ENCODE measurements around the gene OBP2B.
A peak's percentile ranks its signal among the peaks of the same experiment; 100 is the strongest.

The OBP2B gene

DNA sequence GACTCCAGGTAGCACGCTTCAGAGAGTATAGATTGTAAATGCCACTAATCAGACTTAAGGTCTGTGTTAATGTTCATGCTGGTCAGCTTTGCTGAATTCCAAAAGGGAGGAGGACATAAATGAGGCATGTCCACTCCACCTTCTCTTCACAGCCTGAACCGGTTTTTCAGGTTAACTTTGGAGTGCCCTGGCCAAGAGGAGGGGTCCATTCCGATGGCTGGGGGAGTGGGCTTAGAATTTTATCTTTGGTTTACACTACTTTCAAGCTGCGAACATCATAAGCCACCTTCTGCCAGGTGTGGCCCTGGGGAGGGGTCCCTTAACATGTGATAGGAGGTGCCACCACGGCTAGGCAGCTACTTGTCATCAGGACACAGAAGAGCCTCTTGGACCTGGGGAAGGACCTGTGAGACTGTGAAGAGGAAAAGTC is 41.7 kb upstream of the OBP2B start:
- H3K4me3 ChIP-seq (ENCODE audit: low read depth in 1 of 2, low read length in 2 of 2), result no peak overlapping the region
- no peak overlapping the region for H3K9ac ChIP-seq (ENCODE audit: low read length)
- no peaks in the 10 kb centered on the region for H3K9me3 ChIP-seq (ENCODE audit: low read length)
- H3K36me3 ChIP-seq (ENCODE audit: insufficient read depth, low read length), result no peaks in the 10 kb centered on the region
- no peaks in the 10 kb centered on the region for H3K4me1 ChIP-seq (ENCODE audit: insufficient read depth, low read length)
- H3K27me3 ChIP-seq (ENCODE audit: control insufficient read depth in 1 of 2, insufficient read depth in 2 of 2, low read length in 2 of 2), result no peaks in the 10 kb centered on the region
- H3K27ac ChIP-seq (ENCODE audit: low read depth, low read length), result no peak overlapping the region

- no peaks in the 10 kb centered on the region for H3K36me3 ChIP-seq (ENCODE audit: insufficient read depth, low read length)
- no peaks in the 10 kb centered on the region for H3K4me1 ChIP-seq (ENCODE audit: insufficient read depth, low read length)
- no peaks in the 10 kb centered on the region for H3K27me3 ChIP-seq (ENCODE audit: control insufficient read depth in 1 of 2, insufficient read depth in 2 of 2, low read length in 2 of 2)
- no peak overlapping the region for H3K4me3 ChIP-seq (ENCODE audit: low read depth in 1 of 2, low read length in 2 of 2)
- no peak overlapping the region for H3K27ac ChIP-seq (ENCODE audit: low read depth, low read length)
- no peak overlapping the region for H3K9ac ChIP-seq (ENCODE audit: low read length)
- H3K9me3 ChIP-seq (ENCODE audit: low read length), result no peaks in the 10 kb centered on the region
Observed at GRCh38 chr9:133249337-133249736, 40.3 kb upstream of the OBP2B start.

- Histone ChIP-seq H3K4me1 (ENCODE audit: insufficient read depth, low read length) (no peaks in the 10 kb centered on the region), H3K4me3 (ENCODE audit: low read depth in 1 of 2, low read length in 2 of 2) (no peak overlapping the region), H3K9ac (ENCODE audit: low read length) (no peak overlapping the region), H3K36me3 (ENCODE audit: insufficient read depth, low read length) (no peaks in the 10 kb centered on the region), H3K9me3 (ENCODE audit: low read length) (no peaks in the 10 kb centered on the region), H3K27me3 (ENCODE audit: control insufficient read depth in 1 of 2, insufficient read depth in 2 of 2, low read length in 2 of 2) (no peaks in the 10 kb centered on the region), H3K27ac (ENCODE audit: low read depth, low read length) (no peak overlapping the region)
Observed at GRCh38 chr9:133248726-133249295, 39.8 kb upstream of the OBP2B start.

GRCh38 chr9:133247632-133248031 is 38.6 kb upstream of the OBP2B start:
- no peaks in the 10 kb centered on the region for H3K9me3 ChIP-seq (ENCODE audit: low read length)
- no peaks in the 10 kb centered on the region for H3K27me3 ChIP-seq (ENCODE audit: control insufficient read depth in 1 of 2, insufficient read depth in 2 of 2, low read length in 2 of 2)
- H3K4me3 ChIP-seq (ENCODE audit: low read depth in 1 of 2, low read length in 2 of 2), result no peak overlapping the region
- no peak overlapping the region for H3K9ac ChIP-seq (ENCODE audit: low read length)
- no peaks in the 10 kb centered on the region for H3K4me1 ChIP-seq (ENCODE audit: insufficient read depth, low read length)
- H3K27ac ChIP-seq (ENCODE audit: low read depth, low read length), result no peak overlapping the region
- H3K36me3 ChIP-seq (ENCODE audit: insufficient read depth, low read length), result no peaks in the 10 kb centered on the region

DNA sequence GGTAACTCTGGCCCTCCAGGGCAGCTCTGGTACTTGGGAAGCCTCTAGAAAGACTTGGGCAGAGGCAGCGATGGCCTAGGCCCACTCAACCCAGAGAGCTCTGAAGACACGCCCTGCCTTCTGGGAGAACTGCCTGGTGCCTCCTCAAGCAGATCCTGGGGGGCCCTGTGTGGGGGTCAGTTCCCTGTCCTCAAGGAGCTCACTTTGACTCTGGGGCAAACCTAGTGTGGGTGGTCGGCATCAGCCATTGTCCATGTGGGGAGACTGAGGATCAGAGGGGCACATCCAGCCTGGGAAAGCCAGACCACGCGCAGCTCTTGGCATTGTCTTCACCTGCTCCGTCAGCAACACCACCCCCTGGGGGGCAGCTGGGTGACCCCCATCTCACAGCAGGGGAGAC is 37.9 kb upstream of the OBP2B start:
- Histone ChIP-seq H3K4me1 (ENCODE audit: insufficient read depth, low read length) (no peaks in the 10 kb centered on the region), H3K27ac (ENCODE audit: low read depth, low read length) (no peak overlapping the region), H3K36me3 (ENCODE audit: insufficient read depth, low read length) (no peaks in the 10 kb centered on the region), H3K9ac (ENCODE audit: low read length) (no peak overlapping the region), H3K9me3 (ENCODE audit: low read length) (no peaks in the 10 kb centered on the region), H3K27me3 (ENCODE audit: control insufficient read depth in 1 of 2, insufficient read depth in 2 of 2, low read length in 2 of 2) (no peaks in the 10 kb centered on the region), H3K4me3 (ENCODE audit: low read depth in 1 of 2, low read length in 2 of 2) (no peak overlapping the region)

DNA sequence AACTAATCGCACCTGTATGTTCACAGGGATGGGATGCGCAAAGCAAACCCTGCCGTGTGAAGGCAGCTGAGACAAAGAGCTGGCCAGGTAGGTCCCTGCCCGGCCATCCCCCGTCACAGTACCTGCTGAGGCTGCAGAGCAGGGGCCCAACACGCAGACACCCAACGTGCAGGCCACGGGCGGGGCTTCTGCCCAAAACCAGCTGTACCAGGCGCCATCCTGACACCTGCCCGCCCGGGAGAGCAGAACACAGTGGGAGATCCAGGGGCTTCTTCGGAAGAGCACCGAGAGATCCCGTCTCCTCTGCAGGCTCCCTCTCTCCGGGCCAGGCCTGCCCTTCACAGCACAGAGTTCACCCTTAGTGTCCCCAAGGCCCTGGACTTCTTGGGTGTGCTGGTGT is 37.5 kb upstream of the OBP2B start:
- H3K36me3 ChIP-seq (ENCODE audit: insufficient read depth, low read length), result no peaks in the 10 kb centered on the region
- no peak overlapping the region for H3K9ac ChIP-seq (ENCODE audit: low read length)
- no peaks in the 10 kb centered on the region for H3K27me3 ChIP-seq (ENCODE audit: control insufficient read depth in 1 of 2, insufficient read depth in 2 of 2, low read length in 2 of 2)
- H3K9me3 ChIP-seq (ENCODE audit: low read length), result no peaks in the 10 kb centered on the region
- H3K27ac ChIP-seq (ENCODE audit: low read depth, low read length), result no peak overlapping the region
- no peaks in the 10 kb centered on the region for H3K4me1 ChIP-seq (ENCODE audit: insufficient read depth, low read length)
- H3K4me3 ChIP-seq (ENCODE audit: low read depth in 1 of 2, low read length in 2 of 2), result no peak overlapping the region

DNA sequence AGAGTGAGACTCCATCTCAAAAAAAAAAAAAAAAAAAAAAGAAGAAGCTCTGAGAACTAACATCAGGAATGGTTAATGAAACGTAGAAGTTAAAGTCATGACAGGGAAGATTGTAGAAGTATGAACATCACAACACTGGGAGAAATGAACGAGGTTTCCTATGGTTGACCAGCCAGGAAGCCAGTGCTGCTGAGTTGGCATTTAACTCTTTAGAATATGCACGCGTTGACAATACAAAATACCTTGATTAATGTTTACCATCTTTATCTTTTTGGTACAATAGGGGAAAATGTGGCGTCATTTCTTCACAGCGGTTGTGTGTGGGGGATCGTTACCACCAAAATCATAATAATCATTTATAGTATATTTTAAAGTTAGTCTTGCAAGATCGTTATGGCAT is 33.9 kb upstream of the OBP2B start:
- H3K4me1 ChIP-seq (ENCODE audit: insufficient read depth, low read length), result peaks cover 9% of the 10 kb centered on the region
- no peak overlapping the region for H3K27ac ChIP-seq (ENCODE audit: low read depth, low read length)
- H3K4me3 ChIP-seq (ENCODE audit: low read depth in 1 of 2, low read length in 2 of 2), result no peak overlapping the region
- no peaks in the 10 kb centered on the region for H3K27me3 ChIP-seq (ENCODE audit: control insufficient read depth in 1 of 2, insufficient read depth in 2 of 2, low read length in 2 of 2)
- H3K9me3 ChIP-seq (ENCODE audit: low read length), result no peaks in the 10 kb centered on the region
- H3K9ac ChIP-seq (ENCODE audit: low read length), result no peak overlapping the region
- no peaks in the 10 kb centered on the region for H3K36me3 ChIP-seq (ENCODE audit: insufficient read depth, low read length)

GRCh38 chr9:133242241-133242640 is 33.2 kb upstream of the OBP2B start:
- peaks cover 11% of the 10 kb centered on the region for H3K4me1 ChIP-seq (ENCODE audit: insufficient read depth, low read length)
- H3K27ac ChIP-seq (ENCODE audit: low read depth, low read length), result no peak overlapping the region
- no peak overlapping the region for H3K4me3 ChIP-seq (ENCODE audit: low read depth in 1 of 2, low read length in 2 of 2)
- H3K9me3 ChIP-seq (ENCODE audit: low read length), result no peaks in the 10 kb centered on the region
- H3K9ac ChIP-seq (ENCODE audit: low read length), result no peak overlapping the region
- H3K36me3 ChIP-seq (ENCODE audit: insufficient read depth, low read length), result no peaks in the 10 kb centered on the region
- no peaks in the 10 kb centered on the region for H3K27me3 ChIP-seq (ENCODE audit: control insufficient read depth in 1 of 2, insufficient read depth in 2 of 2, low read length in 2 of 2)

GRCh38 chr9:133239533-133240090 is 30.6 kb upstream of the OBP2B start:
- Histone ChIP-seq H3K36me3 (ENCODE audit: insufficient read depth, low read length) (no peaks in the 10 kb centered on the region), H3K9ac (ENCODE audit: low read length) (no peak overlapping the region), H3K4me1 (ENCODE audit: insufficient read depth, low read length) (peaks cover 11% of the 10 kb centered on the region), H3K27ac (ENCODE audit: low read depth, low read length) (no peak overlapping the region), H3K4me3 (ENCODE audit: low read depth in 1 of 2, low read length in 2 of 2) (peak overlapping the region in 1 of 2 donors; percentile 59), H3K27me3 (ENCODE audit: control insufficient read depth in 1 of 2, insufficient read depth in 2 of 2, low read length in 2 of 2) (no peaks in the 10 kb centered on the region), H3K9me3 (ENCODE audit: low read length) (no peaks in the 10 kb centered on the region)

DNA sequence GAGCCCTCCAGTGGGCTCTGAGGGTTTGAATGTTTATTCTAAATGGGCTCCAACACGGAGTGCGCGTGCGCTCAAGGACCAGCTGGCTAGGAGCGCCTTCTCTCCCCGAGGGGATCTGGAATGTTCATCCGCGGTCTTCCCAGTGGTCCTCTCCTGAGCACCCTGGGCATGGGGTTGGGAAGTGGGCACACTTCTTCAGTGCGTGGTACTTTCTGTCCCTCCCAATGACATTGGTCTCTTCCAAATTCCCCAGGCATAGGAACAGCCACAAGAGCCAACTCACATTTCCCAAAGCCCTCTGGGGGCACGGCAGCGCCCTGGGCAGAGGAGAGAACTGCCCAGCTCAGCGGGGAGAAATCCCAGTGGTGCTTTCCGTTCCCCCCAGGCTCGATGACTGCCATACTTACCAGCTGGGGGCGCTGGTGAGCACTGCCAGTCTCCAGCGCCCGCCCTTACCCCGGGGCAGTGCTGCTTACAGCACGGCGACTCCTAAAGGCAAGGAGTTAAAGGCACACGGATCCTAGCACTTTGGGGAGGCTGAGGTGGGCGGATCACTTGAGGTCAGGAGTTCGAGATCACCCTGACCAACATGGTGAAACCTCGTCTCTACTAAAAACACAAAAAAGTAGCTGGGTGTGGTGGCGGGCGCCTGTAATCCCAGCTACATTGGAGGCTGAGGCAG is 29.9 kb upstream of the OBP2B start:
- Histone ChIP-seq H3K27ac (ENCODE audit: low read depth, low read length) (no peak overlapping the region), H3K9ac (ENCODE audit: low read length) (no peak overlapping the region), H3K9me3 (ENCODE audit: low read length) (no peaks in the 10 kb centered on the region), H3K27me3 (ENCODE audit: control insufficient read depth in 1 of 2, insufficient read depth in 2 of 2, low read length in 2 of 2) (no peaks in the 10 kb centered on the region), H3K36me3 (ENCODE audit: insufficient read depth, low read length) (no peaks in the 10 kb centered on the region), H3K4me1 (ENCODE audit: insufficient read depth, low read length) (peaks cover 11% of the 10 kb centered on the region), H3K4me3 (ENCODE audit: low read depth in 1 of 2, low read length in 2 of 2) (peak overlapping the region; percentile 42 to 59)

GRCh38 chr9:133238272-133238850 is 29.3 kb upstream of the OBP2B start:
- no peaks in the 10 kb centered on the region for H3K9me3 ChIP-seq (ENCODE audit: low read length)
- H3K27me3 ChIP-seq (ENCODE audit: control insufficient read depth in 1 of 2, insufficient read depth in 2 of 2, low read length in 2 of 2), result no peaks in the 10 kb centered on the region
- no peak overlapping the region for H3K27ac ChIP-seq (ENCODE audit: low read depth, low read length)
- no peak overlapping the region for H3K9ac ChIP-seq (ENCODE audit: low read length)
- peak overlapping the region; percentile 42 to 59 for H3K4me3 ChIP-seq (ENCODE audit: low read depth in 1 of 2, low read length in 2 of 2)
- H3K4me1 ChIP-seq (ENCODE audit: insufficient read depth, low read length), result peaks cover 11% of the 10 kb centered on the region
- H3K36me3 ChIP-seq (ENCODE audit: insufficient read depth, low read length), result no peaks in the 10 kb centered on the region
